CD14-positive monocyte (primary cell): ENCODE results near the gene CHMP2A. TPM values are rescaled to one million over a fixed set of nuclear protein-coding genes. Genes with fewer than 3 reads are reported as not detected.

Experiments used
- DNase-seq, 3 donors: peaks; one replicate each; pipeline ENCODE4 v3.0.0-alpha.2; 2011 to 2022
- H2AFZ ChIP-seq: 2 replicates; pipeline ENCODE4 v1.6.0; 2012; ENCODE audit warnings: mild to moderate bottlenecking, low read depth, low read length, inconsistent platforms; ENCODE audit not compliant: insufficient read depth, poor library complexity, severe bottlenecking
- H3K27ac ChIP-seq, 2 donors: 1 replicate in 1 of 2; 2 replicates in 1 of 2; pipeline ENCODE4 v1.5.1; 2012 to 2013; ENCODE audit warnings: low read length in 2 of 2, control low read depth in 1 of 2, inconsistent platforms in 1 of 2, low read depth in 1 of 2, mild to moderate bottlenecking in 1 of 2
- H3K27me3 ChIP-seq, 2 donors: one replicate each; pipeline versions ENCODE4 v1.6.0 to v1.6.1; 2011 to 2013; ENCODE audit warnings: low read length in 2 of 2; ENCODE audit not compliant: control insufficient read depth in 2 of 2, insufficient read depth in 2 of 2
- H3K36me3 ChIP-seq, 2 donors: replicated peaks in 1 of 2; 1 replicate in 1 of 2; 2 replicates in 1 of 2; pipeline versions ENCODE4 v1.5.1 to v1.6.1; 2012 to 2013; ENCODE audit warnings: low read length in 2 of 2, control low read depth in 1 of 2, inconsistent platforms in 1 of 2, mild to moderate bottlenecking in 1 of 2; ENCODE audit not compliant: insufficient read depth in 2 of 2, control insufficient read depth in 1 of 2
- H3K4me1 ChIP-seq, 2 donors: 1 replicate in 1 of 2; 2 replicates in 1 of 2; pipeline versions ENCODE4 v1.5.1 to v1.6.1; 2012 to 2013; ENCODE audit warnings: low read length in 2 of 2, control low read depth in 1 of 2, inconsistent platforms in 1 of 2, mild to moderate bottlenecking in 1 of 2, moderate library complexity in 1 of 2; ENCODE audit not compliant: insufficient read depth in 2 of 2, control insufficient read depth in 1 of 2
- H3K4me2 ChIP-seq: replicated peaks from 2 replicates; pipeline ENCODE3; 2012; ENCODE audit warnings: low read length, moderate library complexity, mild to moderate bottlenecking; ENCODE audit not compliant: poor library complexity, severe bottlenecking; ENCODE audit errors: extremely low read depth
- H3K4me3 ChIP-seq, 3 experiments: fragments of 200-600 bp in 1 of 3; sonication (generic) in 1 of 3; replicated peaks in 1 of 3; 1 replicate in 2 of 3; 2 replicates in 1 of 3; pipeline ENCODE4 v1.5.1; 2011 to 2013; ENCODE audit warnings: low read length in 3 of 3, mild to moderate bottlenecking in 3 of 3, control low read depth in 2 of 3, low read depth in 2 of 3, inconsistent platforms in 1 of 3, moderate library complexity in 1 of 3
- H3K79me2 ChIP-seq: 2 replicates; pipeline ENCODE4 v1.6.0; 2012; ENCODE audit warnings: mild to moderate bottlenecking, control low read depth, inconsistent platforms, low read length, moderate library complexity; ENCODE audit not compliant: insufficient read depth
- H3K9ac ChIP-seq: 2 replicates; pipeline ENCODE4 v1.6.0; 2017; ENCODE audit warnings: low read length, mild to moderate bottlenecking; ENCODE audit not compliant: insufficient read depth, poor library complexity, severe bottlenecking
- H3K9me3 ChIP-seq, 2 donors: replicated peaks in 1 of 2; 1 replicate in 1 of 2; 2 replicates in 1 of 2; pipeline versions ENCODE4 v1.5.1 to v1.6.1; 2012 to 2013; ENCODE audit warnings: low read length in 2 of 2, control low read depth in 1 of 2; ENCODE audit not compliant: control insufficient read depth in 1 of 2, insufficient read depth in 1 of 2
- H4K20me1 ChIP-seq: 2 replicates; pipeline ENCODE4 v1.6.0; 2012; ENCODE audit warnings: mild to moderate bottlenecking, low read length, control low read depth, moderate library complexity; ENCODE audit not compliant: insufficient read depth
- H3K27ac Mint-ChIP-seq, 7 donors: one replicate each; pipeline ENCODE4 v1.8.0; 2020; ENCODE audit warnings: mild to moderate bottlenecking in 7 of 7, mixed read lengths in 7 of 7, moderate library complexity in 6 of 7, inconsistent platforms in 2 of 7
- H3K27me3 Mint-ChIP-seq, 3 donors: one replicate each; pipeline ENCODE4 v1.8.0; 2021 to 2022; ENCODE audit warnings: low read depth in 3 of 3, mild to moderate bottlenecking in 3 of 3, mixed read lengths in 3 of 3, moderate library complexity in 3 of 3, inconsistent platforms in 1 of 3
- H3K36me3 Mint-ChIP-seq, 2 donors: one replicate each; pipeline ENCODE4 v1.8.0; 2020; ENCODE audit warnings: mixed read lengths in 2 of 2, inconsistent platforms in 1 of 2, mild to moderate bottlenecking in 1 of 2
- H3K4me1 Mint-ChIP-seq: one replicate; pipeline ENCODE4 v1.8.0; 2020; ENCODE audit warnings: mild to moderate bottlenecking, mixed read lengths
- H3K4me3 Mint-ChIP-seq, 2 donors: one replicate each; pipeline ENCODE4 v1.8.0; 2020; ENCODE audit warnings: mild to moderate bottlenecking in 2 of 2, mixed read lengths in 2 of 2, moderate library complexity in 1 of 2
- H3K9me3 Mint-ChIP-seq, 7 donors: one replicate each; pipeline ENCODE4 v1.8.0; 2020 to 2022; ENCODE audit warnings: mixed read lengths in 7 of 7, mild to moderate bottlenecking in 6 of 7, moderate library complexity in 6 of 7, inconsistent platforms in 2 of 7
- CTCF ChIP-seq: fragments of 200-600 bp; IDR thresholded peaks from one replicate; pipeline ENCODE4 v1.8.0; 2022; ENCODE audit warnings: antibody characterized with exemption, mild to moderate bottlenecking
- WGBS: methylation state at CpG from one replicate; pipeline ENCODE4 v1.1.5; 2013; ENCODE audit warnings: missing lambda C conversion rate; ENCODE audit not compliant: insufficient coverage; 5-methylcytosine and 5-hydroxymethylcytosine counted together
- intact Hi-C, 2 donors: fragments of 100-400 bp; cut with micrococcal nuclease; formaldehyde crosslinking; loops; one replicate each; pipeline versions ENCODE4 v1.15.0 to v1.15.1; 2023
- polyA plus RNA-seq, 3 donors: library from polyadenylated mRNA; depleted of rRNA in 1 of 3; unstranded in 2 of 3; stranded (reverse) in 1 of 3; fragments of 300-500 nt in 2 of 3; fragments of >200 nt in 1 of 3; fragmentation: Illumina TruSeq in 2 of 3; gene quantifications; 1 replicate in 2 of 3; 2 replicates in 1 of 3; pipeline ENCODE4 v1.2.3, GENCODE V29; 2012 to 2021

CHMP2A gene
- polyA plus RNA-seq, 3 donors = 228 to 323 (median 290) TPM

GRCh38 chr19:58521651-58522050 lies 33.3 kb downstream of the CHMP2A start:
- no CpG with 5 or more reads among the region's 4 CpGs for WGBS
- no peak overlapping the region for H3K9ac ChIP-seq

GRCh38 chr19:58520257-58520599 lies 34.7 kb downstream of the CHMP2A start:
- Histone ChIP-seq H3K4me2 (peak overlapping the region; percentile 96), H3K36me3 (peaks cover 17 to 20% of the 10 kb centered on the region in 2 donors), H3K27ac (peak overlapping the region; percentile 90 to 93), H3K9me3 (no peaks in the 10 kb centered on the region), H3K79me2 (peaks cover 38% of the 10 kb centered on the region), H4K20me1 (peaks cover 34% of the 10 kb centered on the region), H3K4me3 (peak overlapping the region; percentile 57 to 90 (median 86)), H3K9ac (peak overlapping the region; percentile 94), H2AFZ (peak overlapping the region; percentile 96), H3K4me1 (peaks cover 27 to 28% of the 10 kb centered on the region in 2 donors), H3K27me3 (no peaks in the 10 kb centered on the region)
- intact Hi-C loops = no loop called here
- Mint-ChIP-seq H3K27ac (peak overlapping the region; percentile 95 to 99 (median 98)), H3K9me3 (peaks cover 0 to 3% (median 0%) of the 10 kb centered on the region in 7 donors), H3K36me3 (peaks cover 18 to 25% of the 10 kb centered on the region in 2 donors), H3K27me3 (peaks cover 0 to 2% (median 1%) of the 10 kb centered on the region in 3 donors), H3K4me1 (peaks cover 32% of the 10 kb centered on the region), H3K4me3 (peak overlapping the region; percentile 92 to 93)
- TF ChIP-seq CTCF = no peak
- DNase-seq = no peak
- WGBS = no CpG with 5 or more reads among the region's 7 CpGs

More at GRCh38 chr19:58521651-58522050, 33.3 kb downstream of the CHMP2A start:
- Histone ChIP-seq H3K4me3 (no peak overlapping the region), H3K27me3 (no peaks in the 10 kb centered on the region), H3K4me2 (no peak overlapping the region), H2AFZ (no peak overlapping the region), H3K79me2 (peaks cover 25% of the 10 kb centered on the region), H4K20me1 (peaks cover 19% of the 10 kb centered on the region), H3K4me1 (peaks cover 27 to 28% of the 10 kb centered on the region in 2 donors), H3K36me3 (peaks cover 7 to 10% of the 10 kb centered on the region in 2 donors), H3K9me3 (no peaks in the 10 kb centered on the region), H3K27ac (no peak overlapping the region)
- no peak for TF ChIP-seq CTCF
- peaks cover 29% of the 10 kb centered on the region for H3K4me1 Mint-ChIP-seq
- no peak for DNase-seq
- no peak overlapping the region for H3K4me3 Mint-ChIP-seq
- peaks cover 0 to 3% (median 0%) of the 10 kb centered on the region in 7 donors for H3K9me3 Mint-ChIP-seq
- H3K36me3 Mint-ChIP-seq = peaks cover 6 to 11% of the 10 kb centered on the region in 2 donors
- H3K27me3 Mint-ChIP-seq = peaks cover 0 to 2% (median 1%) of the 10 kb centered on the region in 3 donors
- no peak overlapping the region for H3K27ac Mint-ChIP-seq
- intact Hi-C loops = no loop called here
